HEK293 (cell line): ENCODE data around the gene SCYL1.

Source experiments
- ATF2 ChIP-seq: fragments of 450-650 bp; formaldehyde crosslinking; IDR thresholded peaks from 2 replicates; pipeline ENCODE4 v1.5.1; 2016; ENCODE audit warnings: missing biosample characterization, missing genetic modification characterization, low read depth
- GLI2 ChIP-seq: fragments of 450-650 bp; formaldehyde crosslinking; IDR thresholded peaks from 2 replicates; pipeline ENCODE4; 2017; ENCODE audit warnings: missing biosample characterization, missing genetic modification characterization, low read depth, borderline replicate concordance
- GLIS1 ChIP-seq: fragments of 450-650 bp; formaldehyde crosslinking; IDR thresholded peaks from 2 replicates; pipeline ENCODE4 v1.5.1; 2016; ENCODE audit warnings: missing biosample characterization, missing genetic modification characterization
- REST ChIP-seq: fragments of 450-650 bp; formaldehyde crosslinking; IDR thresholded peaks from 2 replicates; pipeline ENCODE4 v1.5.1; 2016; ENCODE audit warnings: missing biosample characterization, missing genetic modification characterization
- ZBTB10 ChIP-seq: fragments of 450-650 bp; formaldehyde crosslinking; IDR thresholded peaks from 2 replicates; pipeline ENCODE4 v1.5.1; 2016; ENCODE audit warnings: missing biosample characterization, missing genetic modification characterization
- ZBTB17 ChIP-seq: fragments of 450-650 bp; formaldehyde crosslinking; IDR thresholded peaks from 2 replicates; pipeline ENCODE4 v1.5.1; 2016; ENCODE audit warnings: missing biosample characterization, missing genetic modification characterization
- ZBTB21 ChIP-seq: fragments of 450-650 bp; formaldehyde crosslinking; IDR thresholded peaks from 2 replicates; pipeline ENCODE4 v1.5.1; 2017; ENCODE audit warnings: missing biosample characterization, missing genetic modification characterization
- ZBTB26 ChIP-seq: fragments of 450-650 bp; formaldehyde crosslinking; optimal IDR thresholded peaks from 2 replicates; pipeline ENCODE3; 2016; ENCODE audit warnings: missing biosample characterization, mild to moderate bottlenecking, missing genetic modification characterization
- ZNF16 ChIP-seq: fragments of 450-650 bp; formaldehyde crosslinking; IDR thresholded peaks from 2 replicates; pipeline ENCODE4 v1.5.1; 2016; ENCODE audit warnings: low read depth, missing biosample characterization, missing genetic modification characterization
- ZNF169 ChIP-seq: fragments of 450-650 bp; formaldehyde crosslinking; IDR thresholded peaks from 2 replicates; pipeline ENCODE4 v1.5.1; 2016; ENCODE audit warnings: missing biosample characterization, missing genetic modification characterization
- ZNF175 ChIP-seq: fragments of 450-650 bp; formaldehyde crosslinking; IDR thresholded peaks from 2 replicates; pipeline ENCODE4 v1.5.1; 2016; ENCODE audit warnings: missing biosample characterization, missing genetic modification characterization
- ZNF214 ChIP-seq: fragments of 450-650 bp; formaldehyde crosslinking; IDR thresholded peaks from 2 replicates; pipeline ENCODE4 v1.5.1; 2017; ENCODE audit warnings: missing biosample characterization, mild to moderate bottlenecking, missing genetic modification characterization, borderline replicate concordance
- ZNF221 ChIP-seq: fragments of 450-650 bp; formaldehyde crosslinking; IDR thresholded peaks from 2 replicates; pipeline ENCODE4 v1.5.1; 2017; ENCODE audit warnings: missing biosample characterization, missing genetic modification characterization, borderline replicate concordance
- ZNF239 ChIP-seq: fragments of 450-650 bp; formaldehyde crosslinking; IDR thresholded peaks from 2 replicates; pipeline ENCODE4 v1.5.1; 2016; ENCODE audit warnings: missing biosample characterization, missing genetic modification characterization
- ZNF280C ChIP-seq: fragments of 450-650 bp; formaldehyde crosslinking; IDR thresholded peaks from 2 replicates; pipeline ENCODE4 v1.5.1; 2016; ENCODE audit warnings: missing biosample characterization, missing genetic modification characterization
- ZNF311 ChIP-seq: fragments of 450-650 bp; formaldehyde crosslinking; IDR thresholded peaks from 2 replicates; pipeline ENCODE4 v1.5.1; 2017; ENCODE audit warnings: missing biosample characterization, missing genetic modification characterization, borderline replicate concordance
- ZNF350 ChIP-seq: fragments of 450-650 bp; formaldehyde crosslinking; IDR thresholded peaks from 2 replicates; pipeline ENCODE4 v1.5.0; 2017; ENCODE audit warnings: missing biosample characterization, mild to moderate bottlenecking, missing genetic modification characterization
- ZNF549 ChIP-seq: fragments of 450-650 bp; IDR thresholded peaks from 2 replicates; pipeline ENCODE4 v1.5.1; 2018; ENCODE audit warnings: missing biosample characterization, missing genetic modification characterization, mild to moderate bottlenecking, inconsistent platforms, moderate library complexity
- ZNF645 ChIP-seq: fragments of 450-650 bp; formaldehyde crosslinking; IDR thresholded peaks from 2 replicates; pipeline ENCODE4; 2016; ENCODE audit warnings: missing biosample characterization, missing genetic modification characterization
- ZNF747 ChIP-seq: fragments of 450-650 bp; formaldehyde crosslinking; IDR thresholded peaks from 2 replicates; pipeline ENCODE4 v1.5.1; 2016; ENCODE audit warnings: missing biosample characterization, missing genetic modification characterization
- ZNF768 ChIP-seq: fragments of 450-650 bp; formaldehyde crosslinking; IDR thresholded peaks from 2 replicates; pipeline ENCODE4 v1.5.1; 2018; ENCODE audit warnings: missing biosample characterization, mild to moderate bottlenecking, missing genetic modification characterization
- ZNF785 ChIP-seq: fragments of 450-650 bp; formaldehyde crosslinking; IDR thresholded peaks from 2 replicates; pipeline ENCODE4 v1.5.1; 2016; ENCODE audit warnings: missing biosample characterization, missing genetic modification characterization

SCYL1 gene

GRCh38 chr11:65540290-65541092, 15.6 kb downstream of the SCYL1 start (continued):
- TF ChIP-seq ZNF280C (tag by site-specific recombination) (no peak), ZNF549 (tag by site-specific recombination) (no peak), ZNF175 (tag by site-specific recombination) (no peak), ATF2 (no peak), ZNF221 (tag by site-specific recombination) (no peak), REST (no peak), ZBTB17 (tag by site-specific recombination) (0 out of 2 replicates have a peak, but pooled peaks have one; percentile 41), ZNF214 (tag by site-specific recombination) (no peak), ZNF311 (tag by site-specific recombination) (no peak), ZNF169 (tag by site-specific recombination) (no peak), ZBTB26 (tag by site-specific recombination) (peak; percentile 73), ZNF16 (tag by site-specific recombination) (no peak), ZBTB21 (tag by site-specific recombination) (no peak), ZNF645 (tag by site-specific recombination) (no peak), GLI2 (tag by site-specific recombination) (no peak), GLIS1 (tag by site-specific recombination) (no peak), ZNF785 (tag by site-specific recombination) (no peak), ZNF747 (tag by site-specific recombination) (no peak), ZBTB10 (no peak), ZNF768 (tag by site-specific recombination) (no peak), ZNF239 (tag by site-specific recombination) (no peak), ZNF350 (tag by site-specific recombination) (no peak)
